Fibroblast of lung (primary cell): ENCODE measurements around the gene ALPK3. TPM values are rescaled to one million over a fixed set of nuclear protein-coding genes. Genes with fewer than 3 reads are reported as not detected.

Experiments
- DNase-seq, 2 donors: peaks; one replicate each; pipeline versions ENCODE4 v3.0.0 to v3.0.0-alpha.2; 2010; ENCODE audit warnings: low read depth in 2 of 2
- H2AFZ ChIP-seq: 2 replicates; pipeline ENCODE4 v1.5.1; 2012; ENCODE audit warnings: low read length, control low read depth, inconsistent platforms
- H3K27ac ChIP-seq: 2 replicates; pipeline ENCODE4 v1.5.1; 2011; ENCODE audit warnings: low read length, control low read depth; ENCODE audit not compliant: insufficient read depth
- H3K27me3 ChIP-seq: 2 replicates; pipeline ENCODE4 v1.5.1; 2011; ENCODE audit warnings: mild to moderate bottlenecking, low read length; ENCODE audit not compliant: control insufficient read depth, insufficient read depth
- H3K36me3 ChIP-seq: 2 replicates; pipeline ENCODE4 v1.5.1; 2011; ENCODE audit warnings: low read length; ENCODE audit not compliant: control insufficient read depth, insufficient read depth
- H3K4me1 ChIP-seq: 2 replicates; pipeline ENCODE4 v1.5.1; 2011; ENCODE audit warnings: low read length; ENCODE audit not compliant: control insufficient read depth, insufficient read depth; ENCODE audit errors: extremely low read depth
- H3K4me2 ChIP-seq: 2 replicates; pipeline ENCODE4 v1.5.1; 2011; ENCODE audit warnings: low read length, control low read depth; ENCODE audit not compliant: insufficient read depth; ENCODE audit errors: extremely low read depth
- H3K4me3 ChIP-seq, 4 experiments: fragments of 200-600 bp in 1 of 4; sonication (generic) in 1 of 4; replicated peaks in 1 of 4; 2 replicates each; pipeline ENCODE4 v1.5.1; 2011 to 2016; ENCODE audit warnings: low read length in 4 of 4, low read depth in 3 of 4, mild to moderate bottlenecking in 3 of 4, control low read depth in 2 of 4, inconsistent platforms in 1 of 4, mixed read lengths in 1 of 4; ENCODE audit not compliant: insufficient read depth in 1 of 4; ENCODE audit errors: control extremely low read depth in 1 of 4
- H3K79me2 ChIP-seq: 2 replicates; pipeline ENCODE4 v1.5.1; 2012; ENCODE audit warnings: mild to moderate bottlenecking, low read length, inconsistent platforms; ENCODE audit not compliant: control insufficient read depth, insufficient read depth
- H3K9ac ChIP-seq: 2 replicates; pipeline ENCODE4 v1.5.1; 2011; ENCODE audit warnings: mild to moderate bottlenecking, low read length, control low read depth; ENCODE audit not compliant: insufficient read depth
- H3K9me3 ChIP-seq: 2 replicates; pipeline ENCODE4 v1.5.1; 2012; ENCODE audit warnings: low read depth, low read length; ENCODE audit not compliant: control insufficient read depth, insufficient read depth
- H4K20me1 ChIP-seq: 2 replicates; pipeline ENCODE4 v1.5.1; 2011; ENCODE audit warnings: low read length; ENCODE audit not compliant: control insufficient read depth, insufficient read depth; ENCODE audit errors: extremely low read depth
- CTCF ChIP-seq, 2 donors: IDR thresholded peaks in 1 of 2; conservative IDR thresholded peaks in 1 of 2; 1 replicate in 1 of 2; 2 replicates in 1 of 2; pipeline ENCODE4 v1.5.1; 2011 to 2012; ENCODE audit warnings: low read length in 2 of 2, control low read depth in 1 of 2, inconsistent platforms in 1 of 2, low read depth in 1 of 2, mild to moderate bottlenecking in 1 of 2
- EZH2 ChIP-seq: IDR thresholded peaks from 2 replicates; pipeline ENCODE4 v1.5.1; 2012; ENCODE audit warnings: low read length, control low read depth, mild to moderate bottlenecking; ENCODE audit errors: missing control alignments
- polyA plus RNA-seq, 2 donors: library from polyadenylated mRNA; depleted of rRNA in 1 of 2; stranded (reverse) in 1 of 2; unstranded in 1 of 2; fragments of >200 nt; gene quantifications; 2 replicates each; pipeline ENCODE4 v1.2.1, GENCODE V29; 2011 to 2012; ENCODE audit warnings: missing spikeins in 1 of 2
- total RNA-seq: library from RNA; depleted of rRNA; stranded (reverse); fragments of >200 nt; gene quantifications from 2 replicates; pipeline ENCODE4 v1.2.1, GENCODE V29; 2014

ALPK3 gene
- total and polyA plus RNA-seq, 2 donors (not counting 1 experiment from before 2014, with no cell fraction given), result 0.03 to 0.50 TPM

- no peaks in the 10 kb centered on the region for H3K36me3 ChIP-seq
- H3K79me2 ChIP-seq, result no peaks in the 10 kb centered on the region
- no peak overlapping the region for H3K4me3 ChIP-seq
- H4K20me1 ChIP-seq, result no peaks in the 10 kb centered on the region
- H3K4me1 ChIP-seq, result peaks cover 7% of the 10 kb centered on the region
- no peaks in the 10 kb centered on the region for H3K9me3 ChIP-seq
- DNase-seq, result peak; percentile 96 to 99
- H2AFZ ChIP-seq, result peak overlapping the region; percentile 13
- no peak overlapping the region for H3K9ac ChIP-seq
- peak overlapping the region; percentile 55 for H3K27ac ChIP-seq
- TF ChIP-seq EZH2 (no peak), CTCF (conservative IDR thresholded peaks at IDR 0.05 in 1 of 2, IDR thresholded peaks at IDR 0.05 in 1 of 2; ENCODE audit: low read depth in 1 of 2, low read length in 2 of 2) (no peak)
- peak overlapping the region; percentile 0 for H3K4me2 ChIP-seq
- H3K27me3 ChIP-seq, result no peaks in the 10 kb centered on the region
Observed at GRCh38 chr15:84911879-84912660, 94.9 kb downstream of the ALPK3 start.

- H2AFZ ChIP-seq, result no peak overlapping the region
Observed at GRCh38 chr15:84913360-84913723, 96.2 kb downstream of the ALPK3 start.

GRCh38 chr15:84914351-84914750 is 97.2 kb downstream of the ALPK3 start:
- H3K9ac ChIP-seq, result no peak overlapping the region
- TF ChIP-seq EZH2 (no peak), CTCF (conservative IDR thresholded peaks at IDR 0.05 in 1 of 2, IDR thresholded peaks at IDR 0.05 in 1 of 2; ENCODE audit: low read depth in 1 of 2, low read length in 2 of 2) (no peak)
- H3K36me3 ChIP-seq, result no peaks in the 10 kb centered on the region
- no peak overlapping the region for H2AFZ ChIP-seq
- H3K27ac ChIP-seq, result no peak overlapping the region
- no peak overlapping the region for H3K4me3 ChIP-seq
- no peaks in the 10 kb centered on the region for H4K20me1 ChIP-seq
- H3K79me2 ChIP-seq, result no peaks in the 10 kb centered on the region
- H3K27me3 ChIP-seq, result no peaks in the 10 kb centered on the region
- peaks cover 7% of the 10 kb centered on the region for H3K4me1 ChIP-seq
- H3K4me2 ChIP-seq, result no peak overlapping the region
- no peaks in the 10 kb centered on the region for H3K9me3 ChIP-seq
- DNase-seq, result no peak

More at GRCh38 chr15:84913360-84913723, 96.2 kb downstream of the ALPK3 start:
- H3K36me3 ChIP-seq, result no peaks in the 10 kb centered on the region
- no peaks in the 10 kb centered on the region for H3K9me3 ChIP-seq
- no peak for TF ChIP-seq EZH2
- no peak for TF ChIP-seq CTCF (conservative IDR thresholded peaks at IDR 0.05 in 1 of 2, IDR thresholded peaks at IDR 0.05 in 1 of 2; ENCODE audit: low read depth in 1 of 2, low read length in 2 of 2)
- no peaks in the 10 kb centered on the region for H3K27me3 ChIP-seq
- no peak for DNase-seq
- no peaks in the 10 kb centered on the region for H4K20me1 ChIP-seq
- H3K4me3 ChIP-seq, result no peak overlapping the region
- no peaks in the 10 kb centered on the region for H3K79me2 ChIP-seq
- H3K9ac ChIP-seq, result no peak overlapping the region
- peaks cover 7% of the 10 kb centered on the region for H3K4me1 ChIP-seq
- H3K27ac ChIP-seq, result no peak overlapping the region
- no peak overlapping the region for H3K4me2 ChIP-seq
